HS-27A (cell line): Measurements from ENCODE around the gene KCNH4.

Source experiments
- DNase-seq: peaks from one replicate; pipeline ENCODE4 v3.0.0-alpha.2; 2012; ENCODE audit warnings: low read depth, missing footprints

The KCNH4 gene

GRCh38 chr17:42135664-42136653 is 45.0 kb downstream of the KCNH4 start:
- DNase-seq = no peak

- DNase-seq = no peak
Measured at GRCh38 chr17:42135151-42135550, 45.8 kb downstream of the KCNH4 start.

- no peak for DNase-seq
Measured at GRCh38 chr17:42133461-42134041, 47.4 kb downstream of the KCNH4 start.

- DNase-seq = no peak
Measured at GRCh38 chr17:42132941-42133340, 48.0 kb downstream of the KCNH4 start.

GRCh38 chr17:42131981-42132432 is 48.9 kb downstream of the KCNH4 start:
- no peak for DNase-seq

- no peak for DNase-seq
Measured at GRCh38 chr17:42131232-42131631, 49.7 kb downstream of the KCNH4 start.

GRCh38 chr17:42130310-42130936 is 50.5 kb downstream of the KCNH4 start:
- no peak for DNase-seq

- DNase-seq = no peak
Measured at GRCh38 chr17:42129109-42129837, 51.7 kb downstream of the KCNH4 start.

- no peak for DNase-seq
Measured at GRCh38 chr17:42127414-42127813, 53.5 kb downstream of the KCNH4 start.

GRCh38 chr17:42126836-42127235 is 54.1 kb downstream of the KCNH4 start:
- DNase-seq = no peak

- no peak for DNase-seq
Measured at GRCh38 chr17:42125565-42125964, 55.4 kb downstream of the KCNH4 start.

- DNase-seq = no peak
Measured at GRCh38 chr17:42124256-42124655, 56.7 kb downstream of the KCNH4 start.

- no peak for DNase-seq
Measured at GRCh38 chr17:42122371-42123303, 58.3 kb downstream of the KCNH4 start, which contains the start of gene HSPB9. TSS of gene HSPB9 (plus strand) at chr17:42122804. CDS start at chr17:42122851, 47 bp downstream.

- no peak for DNase-seq
Measured at GRCh38 chr17:42120770-42121769, 59.9 kb downstream of the KCNH4 start, which contains the start of gene KAT2A. TSS of gene KAT2A (minus strand) at chr17:42121367. CDS start at chr17:42121304, 63 bp downstream.

- DNase-seq = no peak
Measured at GRCh38 chr17:42120161-42120769, 60.7 kb downstream of the KCNH4 start.

GRCh38 chr17:42119301-42119700 is 61.6 kb downstream of the KCNH4 start:
- DNase-seq = no peak

GRCh38 chr17:42118545-42118944 is 62.4 kb downstream of the KCNH4 start:
- DNase-seq = no peak

GRCh38 chr17:42118126-42118510 is 62.8 kb downstream of the KCNH4 start:
- DNase-seq = no peak
